Inferior parietal cortex (tissue), 1 donor: ENCODE data around the gene CSMD2.
"Not testable (repeated sequence)": the region's sequence is repeated elsewhere in the genome, so short reads cannot be mapped to it uniquely, and the experiment has no call there.

Experiments
- DNase-seq: peaks from one replicate; pipeline ENCODE4 v3.0.0-alpha.2; 2016; ENCODE audit errors: extremely low spot score

The CSMD2 gene

GRCh38 chr1:34108711-34109110 lies 56.3 kb downstream of the CSMD2 start:
- DNase-seq: no peak

GRCh38 chr1:34108269-34108668 lies 56.8 kb downstream of the CSMD2 start:
- no peak for DNase-seq

GRCh38 chr1:34101151-34101550 lies 63.9 kb downstream of the CSMD2 start:
- DNase-seq: no peak

DNA sequence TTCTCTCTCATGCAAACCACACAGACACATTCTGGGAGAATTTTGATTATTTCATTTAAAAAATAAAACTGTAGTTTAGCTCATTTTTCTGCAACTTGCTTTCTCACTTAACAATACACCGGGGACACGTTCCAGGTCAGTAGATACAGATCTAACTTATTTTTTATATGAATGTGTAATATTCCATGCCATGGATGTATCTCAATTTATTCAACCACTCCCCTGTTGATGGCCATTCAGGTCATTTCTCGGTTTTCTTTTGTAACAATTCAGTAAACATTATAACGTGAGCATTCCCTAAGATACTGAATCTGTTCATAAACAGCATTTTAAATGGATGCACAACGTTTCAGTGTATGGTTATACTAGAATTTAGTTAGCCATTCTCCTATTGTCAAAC lies 64.7 kb downstream of the CSMD2 start:
- no peak for DNase-seq

- DNase-seq: not testable (repeated sequence)
Measured at GRCh38 chr1:34092399-34092798, 72.6 kb downstream of the CSMD2 start.

GRCh38 chr1:34089731-34090130 lies 75.3 kb downstream of the CSMD2 start:
- no peak for DNase-seq

DNA sequence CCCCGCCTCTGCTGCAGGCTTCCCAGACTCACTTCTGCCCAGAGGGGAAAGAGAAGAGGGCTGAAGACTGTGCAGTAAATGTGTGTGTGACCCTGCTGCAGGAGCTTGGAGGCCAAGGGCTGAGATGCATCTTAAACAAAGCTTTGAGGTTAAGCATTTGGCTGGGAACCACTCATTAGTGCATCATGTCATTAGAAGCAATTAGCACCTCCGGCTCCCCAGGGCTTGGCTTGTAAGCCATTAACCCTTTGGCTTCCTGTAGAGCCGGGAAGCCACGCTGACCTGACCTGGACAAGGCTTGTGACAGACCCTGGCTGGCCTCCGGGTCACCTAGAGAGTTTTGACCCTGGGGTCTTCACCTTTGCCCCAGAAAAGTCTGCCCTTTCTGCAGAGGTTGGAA lies 77.0 kb downstream of the CSMD2 start:
- no peak for DNase-seq

GRCh38 chr1:34086561-34086960 lies 78.5 kb downstream of the CSMD2 start:
- no peak for DNase-seq

- DNase-seq: no peak
Measured at GRCh38 chr1:34083974-34084373, 81.1 kb downstream of the CSMD2 start.

GRCh38 chr1:34082085-34082670 lies 82.9 kb downstream of the CSMD2 start:
- DNase-seq: not testable (repeated sequence)

DNA sequence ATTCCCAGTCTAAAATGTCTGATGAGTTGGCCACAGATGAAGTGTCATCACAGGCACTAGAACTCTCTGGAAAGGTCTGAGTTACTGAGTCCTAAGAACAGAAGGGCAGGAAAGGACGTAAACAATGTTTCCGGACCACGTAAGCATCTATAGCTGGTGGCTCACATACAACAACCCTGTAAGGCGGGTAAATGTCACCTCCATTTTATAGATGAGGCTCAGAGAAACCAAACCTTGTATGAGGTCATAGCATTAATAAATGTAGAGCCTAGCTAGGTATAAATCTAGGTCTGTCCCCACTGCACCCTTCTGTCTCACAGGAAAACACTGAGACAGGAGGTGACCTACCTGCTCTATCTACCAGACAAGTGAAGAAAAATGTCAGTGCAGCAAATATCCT lies 86.6 kb downstream of the CSMD2 start:
- DNase-seq: no peak

DNA sequence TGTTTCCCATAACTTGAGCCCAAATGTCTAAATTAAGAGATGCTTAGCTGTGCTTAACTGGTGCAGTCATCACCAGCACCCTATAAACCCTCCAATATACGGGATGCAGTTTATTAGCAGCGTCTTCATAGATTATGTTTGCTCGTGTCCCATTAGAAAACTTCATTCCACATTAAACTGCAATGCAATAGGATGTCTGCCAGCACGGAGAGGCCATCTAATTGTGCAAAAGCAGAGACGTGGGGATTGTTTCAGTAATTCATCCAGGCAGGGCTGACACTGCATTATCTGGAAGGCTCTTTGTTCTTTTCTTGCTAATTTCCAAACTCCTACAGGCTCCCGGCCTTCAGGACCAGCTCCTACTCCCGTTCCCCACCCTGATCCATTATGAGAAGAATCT lies 89.5 kb downstream of the CSMD2 start:
- DNase-seq: no peak

GRCh38 chr1:34073028-34073695 lies 91.9 kb downstream of the CSMD2 start:
- DNase-seq: no peak

DNA sequence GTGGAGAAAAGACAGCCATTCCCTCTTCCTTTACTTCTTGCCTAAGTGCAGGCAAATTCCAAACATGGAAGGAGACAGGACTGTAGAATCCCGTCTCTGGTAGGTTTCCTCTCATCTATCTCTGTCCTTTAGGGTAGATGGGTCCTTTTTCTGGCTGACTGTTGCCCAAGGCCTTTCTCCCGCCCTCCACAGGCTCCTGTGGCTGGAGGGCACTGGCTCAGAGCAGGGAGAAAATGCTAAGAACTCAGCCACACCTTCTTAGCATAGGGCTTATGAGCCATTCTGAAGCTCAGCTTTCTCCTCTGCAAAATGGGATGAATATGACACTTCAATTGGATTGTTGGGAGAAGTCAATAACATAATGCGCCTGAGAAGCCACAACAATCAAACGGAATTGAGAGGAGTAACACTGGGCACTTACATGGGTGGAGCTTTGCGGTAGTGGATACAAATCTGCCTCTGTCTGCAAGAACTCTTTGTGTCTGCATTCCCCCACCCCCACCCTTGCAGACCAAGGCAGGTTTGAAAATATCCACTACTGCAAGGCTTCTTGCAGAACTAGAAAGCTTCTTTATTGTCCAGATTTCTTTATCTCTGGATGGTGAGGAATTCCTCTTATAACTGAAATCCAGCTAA lies 94.7 kb downstream of the CSMD2 start:
- DNase-seq: no peak

DNA sequence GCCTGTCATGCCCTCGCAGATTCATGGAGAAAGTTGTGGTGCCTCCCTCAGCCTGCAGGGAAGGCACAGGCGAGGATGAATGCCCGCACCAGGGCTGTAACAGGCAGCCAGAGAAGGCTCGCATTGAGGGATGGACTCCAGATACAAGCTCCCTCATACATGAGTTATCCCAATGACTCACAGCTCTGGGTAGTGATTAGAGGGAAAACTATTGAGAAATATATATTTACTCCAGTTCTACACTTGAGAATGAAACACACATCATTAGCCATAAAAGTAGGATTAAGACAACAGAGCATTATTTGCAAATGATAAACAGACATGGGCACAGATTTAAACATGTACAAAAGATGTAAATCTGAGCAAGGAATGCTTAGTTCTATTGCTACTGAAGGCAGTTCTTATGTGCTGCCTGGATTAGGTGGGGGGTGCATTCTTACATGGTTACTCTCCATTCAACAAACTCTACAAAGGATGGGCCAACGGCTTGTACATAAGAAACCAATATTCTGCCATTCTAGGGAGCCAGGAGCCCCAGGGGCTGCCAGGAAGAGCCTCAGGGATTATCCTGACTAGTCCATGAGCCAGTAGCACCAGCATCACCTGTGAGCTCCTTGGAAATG lies 97.9 kb downstream of the CSMD2 start:
- DNase-seq: no peak

DNA sequence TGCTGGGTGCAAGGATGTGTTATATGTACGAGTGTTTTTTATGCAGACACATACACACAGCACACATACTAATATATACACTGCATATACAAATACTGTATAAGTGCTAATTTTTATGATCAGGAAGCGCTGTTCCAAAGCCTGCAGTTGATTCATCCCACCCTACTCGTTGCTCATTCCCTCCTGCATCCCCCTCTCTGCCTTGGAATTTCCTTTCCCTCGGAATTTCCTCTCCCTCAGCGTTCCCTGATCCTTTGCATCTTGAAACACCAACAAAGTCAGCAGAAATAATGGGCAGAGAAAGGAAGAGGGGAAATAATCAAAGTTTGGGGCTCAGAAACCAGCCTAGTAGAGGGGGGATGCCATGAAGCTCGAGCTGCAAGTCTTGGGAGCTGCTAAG lies 98.9 kb downstream of the CSMD2 start:
- DNase-seq: no peak

- no peak for DNase-seq
Measured at GRCh38 chr1:34065498-34065897, 99.5 kb downstream of the CSMD2 start.

- DNase-seq: no peak
Measured at GRCh38 chr1:34060901-34061415, 104.1 kb downstream of the CSMD2 start.

- DNase-seq: no peak
Measured at GRCh38 chr1:34060187-34060730, 104.8 kb downstream of the CSMD2 start.

DNA sequence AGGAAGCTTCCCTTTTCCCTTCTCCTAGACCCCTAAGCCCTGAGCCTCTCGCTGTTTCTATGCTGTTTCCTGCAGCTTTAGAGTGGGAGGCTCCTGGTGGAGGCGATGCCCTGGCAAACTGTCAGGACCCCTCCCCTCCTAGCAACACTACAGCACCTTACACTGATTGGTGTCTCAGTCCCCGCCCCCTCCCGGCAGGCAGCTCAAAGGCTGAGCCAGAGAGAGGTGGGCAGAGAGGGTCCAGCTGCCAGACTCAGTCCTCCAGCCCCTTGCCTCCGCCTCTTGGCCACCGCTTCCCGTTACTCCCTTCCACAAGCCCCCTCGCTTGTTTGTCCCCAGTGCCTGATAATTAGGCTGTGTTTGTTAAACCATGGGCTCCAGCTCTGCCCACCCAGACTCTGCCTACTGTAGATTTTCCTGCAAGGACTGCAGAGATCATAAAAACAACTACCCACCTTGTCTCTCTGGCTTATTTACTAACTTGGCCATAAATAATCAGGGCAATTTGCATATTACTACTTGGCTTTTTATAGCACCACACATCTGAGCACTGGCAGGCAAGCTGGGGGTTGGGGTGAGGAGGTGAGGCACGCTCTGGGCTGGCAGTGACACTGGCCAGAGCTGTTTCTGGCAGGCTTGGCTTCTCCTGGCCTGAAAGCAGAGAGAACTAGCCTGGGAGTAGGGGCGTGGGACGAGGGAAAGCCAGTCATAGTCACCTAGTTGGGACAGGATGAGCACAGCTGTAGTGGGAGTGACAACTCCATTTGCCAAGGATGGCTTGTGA lies 107.5 kb downstream of the CSMD2 start:
- no peak for DNase-seq

DNA sequence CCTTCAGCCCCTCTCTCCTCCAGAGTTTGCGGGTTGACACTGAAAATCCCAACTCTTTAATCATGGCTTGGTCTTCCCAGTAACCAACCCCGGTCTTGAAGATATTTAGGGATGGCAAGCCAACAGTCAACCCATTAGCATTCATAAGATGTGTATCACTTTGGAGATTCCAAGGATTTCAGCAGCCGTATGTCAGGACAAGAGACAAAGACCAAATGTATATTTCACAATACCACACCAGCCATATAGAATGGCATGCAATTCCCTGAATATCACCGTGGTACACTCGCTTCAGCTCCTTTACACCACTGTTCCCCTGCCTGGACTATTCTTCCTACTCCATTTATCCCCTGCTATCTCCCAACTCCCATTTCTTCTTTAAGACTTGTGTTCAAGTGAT lies 109.2 kb downstream of the CSMD2 start:
- DNase-seq: no peak

GRCh38 chr1:34054920-34055319 lies 110.1 kb downstream of the CSMD2 start:
- DNase-seq: no peak
